ENCODE data around the gene PTPN5. TPM values are rescaled to one million over a fixed set of nuclear protein-coding genes. Genes with fewer than 3 reads are reported as not detected.

The PTPN5 gene
- total RNA-seq, 2 donors from 2014 or later, result 0.77 to 4.8 TPM

- H3K36me3 ChIP-seq, result no peaks in the 10 kb centered on the region
- intact Hi-C loops (cut with DNase I), result no loop called here
- H3K27ac ChIP-seq, result no peak overlapping the region
- H3K9me3 ChIP-seq, result no peaks in the 10 kb centered on the region
- no peak for TF ChIP-seq POLR2A (IDR thresholded peaks at IDR 0.05)
- WGBS, result 74% methylated on average over 6 of the region's 6 CpGs
- H3K4me1 ChIP-seq (replicated peaks), result no peaks in the 10 kb centered on the region
- H3K27me3 ChIP-seq (replicated peaks; ENCODE audit: insufficient read depth), result no peaks in the 10 kb centered on the region
- no peak overlapping the region for H3K4me3 ChIP-seq
- no peak for DNase-seq (ENCODE audit: low spot score)
These were observed 46.3 kb downstream of the PTPN5 start for GRCh38 chr11:18745251-18745650.

- intact Hi-C loops (cut with DNase I), result no loop called here
- no peaks in the 10 kb centered on the region for H3K27me3 ChIP-seq (replicated peaks; ENCODE audit: insufficient read depth)
- no peak overlapping the region for H3K27ac ChIP-seq
- WGBS, result 84% methylated on average over 15 of the region's 15 CpGs
- TF ChIP-seq CTCF (IDR thresholded peaks at IDR 0.05), result no peak
- no peak for TF ChIP-seq POLR2AphosphoS5 (IDR thresholded peaks at IDR 0.05)
- TF ChIP-seq POLR2A (IDR thresholded peaks at IDR 0.05), result no peak
- no peak overlapping the region for H3K4me3 ChIP-seq
- H3K4me1 ChIP-seq (replicated peaks), result no peaks in the 10 kb centered on the region
- no peaks in the 10 kb centered on the region for H3K9me3 ChIP-seq
- H3K36me3 ChIP-seq, result no peaks in the 10 kb centered on the region
- DNase-seq (ENCODE audit: low spot score), result no peak
These were observed 47.6 kb downstream of the PTPN5 start for GRCh38 chr11:18743900-18744514.

GRCh38 chr11:18743365-18743764, 48.2 kb downstream of the PTPN5 start:
- 91% methylated on average over 10 of the region's 10 CpGs for WGBS
- no peaks in the 10 kb centered on the region for H3K4me1 ChIP-seq (replicated peaks)
- no peak for DNase-seq (ENCODE audit: low spot score)
- intact Hi-C loops (cut with DNase I), result no loop called here
- no peak overlapping the region for H3K4me3 ChIP-seq
- H3K9me3 ChIP-seq, result no peaks in the 10 kb centered on the region
- H3K36me3 ChIP-seq, result no peaks in the 10 kb centered on the region
- TF ChIP-seq CTCF (IDR thresholded peaks at IDR 0.05) (no peak), POLR2A (IDR thresholded peaks at IDR 0.05) (no peak), POLR2AphosphoS5 (IDR thresholded peaks at IDR 0.05) (no peak)
- no peaks in the 10 kb centered on the region for H3K27me3 ChIP-seq (replicated peaks; ENCODE audit: insufficient read depth)
- H3K27ac ChIP-seq, result no peak overlapping the region

GRCh38 chr11:18741783-18742182, 49.8 kb downstream of the PTPN5 start:
- Histone ChIP-seq H3K27me3 (replicated peaks; ENCODE audit: insufficient read depth) (no peaks in the 10 kb centered on the region), H3K9me3 (no peaks in the 10 kb centered on the region), H3K36me3 (no peaks in the 10 kb centered on the region), H3K4me3 (no peak overlapping the region), H3K27ac (no peak overlapping the region), H3K4me1 (replicated peaks) (no peaks in the 10 kb centered on the region)
- TF ChIP-seq CTCF (IDR thresholded peaks at IDR 0.05), result no peak
- TF ChIP-seq POLR2A (IDR thresholded peaks at IDR 0.05), result no peak
- TF ChIP-seq POLR2AphosphoS5 (IDR thresholded peaks at IDR 0.05), result no peak
- intact Hi-C loops (cut with DNase I), result no loop called here
- WGBS, result 92% methylated on average over 3 of the region's 3 CpGs
- DNase-seq (ENCODE audit: low spot score), result no peak

GRCh38 chr11:18739685-18740084, 51.9 kb downstream of the PTPN5 start:
- Histone ChIP-seq H3K4me3 (no peak overlapping the region), H3K9me3 (no peaks in the 10 kb centered on the region), H3K36me3 (no peaks in the 10 kb centered on the region), H3K27me3 (replicated peaks; ENCODE audit: insufficient read depth) (no peaks in the 10 kb centered on the region), H3K27ac (no peak overlapping the region), H3K4me1 (replicated peaks) (no peaks in the 10 kb centered on the region)
- intact Hi-C loops (cut with DNase I), result loop anchor here (10.0 kb wide), 1 partner anchor 625 kb away; no protein-coding TSS in a partner anchor
- TF ChIP-seq POLR2AphosphoS5 (IDR thresholded peaks at IDR 0.05) (no peak), CTCF (IDR thresholded peaks at IDR 0.05) (no peak), POLR2A (IDR thresholded peaks at IDR 0.05) (no peak)
- 60% methylated on average over 4 of the region's 4 CpGs for WGBS
- no peak for DNase-seq (ENCODE audit: low spot score)

Measured in prostate gland (tissue), 2 donors.